T-helper 2 cell treated with Interferon-gamma antibody and Interleukin-4, amounts not matched to agents 5 μg/mL and 100 μg/mL, for 36 hours (primary cell): ENCODE data around the gene THAP12.

ENCODE experiments used
- DNase-seq: peaks from one replicate; pipeline ENCODE4 v3.0.0; 2021; ENCODE audit warnings: low spot score
- H3K27ac Mint-ChIP-seq: one replicate; pipeline ENCODE4 v1.8.0; 2021; ENCODE audit warnings: mild to moderate bottlenecking, mixed read lengths
- H3K27me3 Mint-ChIP-seq: one replicate; pipeline ENCODE4 v1.8.0; 2021; ENCODE audit warnings: low read depth, mixed read lengths
- H3K36me3 Mint-ChIP-seq: one replicate; pipeline ENCODE4 v1.8.0; 2021; ENCODE audit warnings: low read depth, mixed read lengths
- H3K4me1 Mint-ChIP-seq: one replicate; pipeline ENCODE4 v1.8.0; 2021; ENCODE audit warnings: low read depth, mixed read lengths
- H3K4me3 Mint-ChIP-seq: one replicate; pipeline ENCODE4 v1.8.0; 2022; ENCODE audit warnings: mild to moderate bottlenecking, moderate library complexity, mixed read lengths
- H3K9me3 Mint-ChIP-seq: one replicate; pipeline ENCODE4 v1.8.0; 2021; ENCODE audit warnings: mixed read lengths

The THAP12 gene

DNA sequence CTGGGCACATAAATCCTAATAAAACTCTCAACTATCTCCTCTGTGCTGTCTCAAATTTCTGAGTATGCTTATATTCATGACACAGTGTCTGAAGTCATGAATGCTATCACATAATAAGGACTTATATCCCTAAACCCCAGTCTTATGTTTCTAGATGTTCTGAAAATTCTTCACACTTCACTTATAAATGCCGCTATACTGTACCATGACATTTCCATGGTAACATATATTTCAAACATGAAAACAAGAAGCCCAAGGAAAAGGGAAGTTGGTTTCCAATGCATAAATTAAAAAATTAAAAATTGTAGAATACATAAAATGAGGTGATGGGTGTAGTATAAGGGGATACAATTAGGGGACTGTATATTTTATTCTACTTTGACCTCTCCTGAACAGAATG is 11.9 kb upstream of the THAP12 start:
- no peak overlapping the region for H3K4me3 Mint-ChIP-seq
- no peaks in the 10 kb centered on the region for H3K9me3 Mint-ChIP-seq
- H3K27me3 Mint-ChIP-seq: peaks cover 15% of the 10 kb centered on the region
- H3K4me1 Mint-ChIP-seq: no peaks in the 10 kb centered on the region
- H3K36me3 Mint-ChIP-seq: no peaks in the 10 kb centered on the region
- H3K27ac Mint-ChIP-seq: no peak overlapping the region
- no peak for DNase-seq

DNA sequence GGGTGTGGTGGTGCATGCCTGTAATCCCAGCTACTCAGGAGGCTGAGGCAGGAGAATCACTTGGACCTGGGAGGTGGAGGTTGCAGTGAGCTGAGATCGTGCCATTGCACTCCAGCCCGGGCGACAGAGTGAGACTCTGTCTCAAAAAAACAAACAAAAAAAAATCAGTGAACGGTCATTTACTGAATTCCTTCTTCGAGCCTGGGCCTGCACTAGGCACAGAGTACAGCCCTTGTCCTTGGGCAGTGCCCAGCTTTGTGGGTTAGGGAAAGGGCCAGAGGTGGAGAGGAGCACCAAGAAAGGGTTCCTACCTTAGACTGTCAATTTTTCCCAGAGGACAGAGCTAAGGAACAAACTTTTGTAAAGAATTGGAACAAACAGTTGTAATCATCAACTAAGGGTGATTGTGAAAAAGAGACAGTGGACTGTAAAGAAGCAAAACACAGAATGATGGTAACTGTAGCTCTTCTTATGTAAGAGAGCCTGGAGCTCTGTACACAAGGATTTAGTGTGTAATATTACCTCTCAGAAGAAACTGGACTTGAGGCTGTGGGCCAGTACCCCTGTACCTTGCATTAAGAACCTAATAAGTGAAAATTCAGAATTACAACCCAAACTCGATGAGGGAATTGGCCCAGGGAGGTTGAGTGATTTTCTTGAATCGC is 11.0 kb upstream of the THAP12 start:
- no peak for DNase-seq
- H3K4me1 Mint-ChIP-seq: no peaks in the 10 kb centered on the region
- no peak overlapping the region for H3K27ac Mint-ChIP-seq
- no peaks in the 10 kb centered on the region for H3K9me3 Mint-ChIP-seq
- no peak overlapping the region for H3K4me3 Mint-ChIP-seq
- peaks cover 15% of the 10 kb centered on the region for H3K27me3 Mint-ChIP-seq
- no peaks in the 10 kb centered on the region for H3K36me3 Mint-ChIP-seq

DNA sequence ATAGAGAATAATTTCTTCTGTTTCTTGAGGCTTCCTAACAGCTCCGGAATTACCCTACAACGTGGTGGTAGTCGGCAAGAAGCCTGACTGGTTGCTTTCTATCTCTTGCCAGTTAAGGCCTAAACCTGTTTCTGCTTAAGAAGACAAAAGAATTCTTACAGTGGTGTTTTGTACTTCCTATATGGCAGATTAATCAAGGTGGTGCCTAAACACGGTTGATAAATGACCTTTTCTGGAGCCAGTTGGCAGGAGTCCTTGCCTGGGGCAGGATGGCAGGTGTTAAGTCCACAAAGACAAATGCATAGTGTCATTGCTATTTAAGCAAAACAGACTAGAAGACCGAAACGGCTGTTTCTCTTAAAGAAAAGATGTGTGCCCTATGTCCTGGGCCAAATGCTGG is 10.1 kb upstream of the THAP12 start:
- Mint-ChIP-seq H3K9me3 (no peaks in the 10 kb centered on the region), H3K4me1 (no peaks in the 10 kb centered on the region), H3K4me3 (no peak overlapping the region)

DNA sequence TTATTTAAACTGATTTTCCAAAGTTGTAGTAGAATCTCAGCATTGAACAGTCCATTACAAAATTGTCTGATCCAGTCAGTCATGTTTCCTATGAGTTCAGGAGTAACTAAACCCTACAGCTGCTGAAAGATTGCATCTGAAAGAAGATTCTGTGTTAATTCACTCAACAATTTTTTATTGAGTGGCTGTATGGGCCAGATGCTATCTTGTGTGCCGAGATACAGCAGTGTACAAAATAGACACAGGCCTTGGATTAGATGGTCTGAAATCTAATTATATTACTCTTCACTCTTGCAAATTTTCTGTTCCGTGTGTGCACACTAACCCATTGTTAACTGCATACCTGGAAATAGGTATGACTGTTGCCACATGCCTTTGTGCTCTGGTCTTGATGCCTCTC is 7.5 kb upstream of the THAP12 start:
- no peak overlapping the region for H3K27ac Mint-ChIP-seq
- no peak overlapping the region for H3K4me3 Mint-ChIP-seq
- peaks cover 4% of the 10 kb centered on the region for H3K4me1 Mint-ChIP-seq
- peaks cover 5% of the 10 kb centered on the region for H3K36me3 Mint-ChIP-seq
- H3K27me3 Mint-ChIP-seq: peaks cover 1% of the 10 kb centered on the region
- no peak for DNase-seq
- H3K9me3 Mint-ChIP-seq: no peaks in the 10 kb centered on the region

More for the DNA sequence above, 10.1 kb upstream of the THAP12 start:
- Mint-ChIP-seq H3K27me3 (peaks cover 15% of the 10 kb centered on the region), H3K27ac (no peak overlapping the region), H3K36me3 (peaks cover 2% of the 10 kb centered on the region)
- no peak for DNase-seq

DNA sequence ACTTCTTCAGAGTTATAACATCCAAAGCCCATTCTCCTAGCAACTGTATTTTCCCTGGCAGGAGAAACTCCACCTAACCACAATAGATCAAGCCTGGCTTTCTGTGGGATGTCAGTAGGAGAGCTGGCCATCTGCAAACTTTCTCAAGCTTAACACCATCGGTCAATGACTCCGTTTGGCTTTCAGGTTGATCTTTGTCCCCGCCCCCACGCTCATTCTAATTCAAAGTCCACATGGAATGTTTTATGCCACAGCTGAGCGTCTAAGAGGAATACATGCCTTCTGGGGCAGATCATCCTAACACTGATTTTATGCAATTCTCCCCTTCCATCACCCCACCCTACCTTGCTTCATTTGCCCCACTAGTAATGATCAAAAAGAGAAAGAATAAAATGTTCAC is 5.0 kb upstream of the THAP12 start:
- Mint-ChIP-seq H3K4me1 (peaks cover 19% of the 10 kb centered on the region), H3K27ac (no peak overlapping the region), H3K27me3 (no peaks in the 10 kb centered on the region), H3K36me3 (peaks cover 5% of the 10 kb centered on the region), H3K4me3 (no peak overlapping the region), H3K9me3 (no peaks in the 10 kb centered on the region)
- DNase-seq: no peak

DNA sequence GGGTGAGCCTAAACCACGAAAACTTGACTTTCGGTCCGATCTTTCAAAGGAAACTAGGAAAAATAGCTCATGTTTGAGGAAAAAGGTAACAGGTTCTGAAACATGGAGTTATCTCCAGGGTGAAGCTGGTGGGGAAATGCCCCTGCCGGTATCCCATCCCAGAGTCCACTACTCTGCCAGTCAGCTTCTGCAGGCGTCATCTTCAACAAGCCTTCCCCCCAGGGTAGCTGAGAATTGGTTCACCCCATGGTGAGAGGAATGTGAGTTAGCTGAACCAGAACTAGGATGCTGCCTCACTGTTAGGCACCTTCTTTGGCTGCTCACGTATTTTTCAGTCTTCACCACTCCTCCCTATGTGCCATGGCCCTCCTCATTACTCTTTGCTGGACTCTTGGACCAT is 1.3 kb upstream of the THAP12 start:
- peak overlapping the region; percentile 11 for H3K27ac Mint-ChIP-seq
- peak overlapping the region; percentile 94 for H3K4me3 Mint-ChIP-seq
- H3K36me3 Mint-ChIP-seq: peaks cover 8% of the 10 kb centered on the region
- H3K9me3 Mint-ChIP-seq: no peaks in the 10 kb centered on the region
- peaks cover 36% of the 10 kb centered on the region for H3K4me1 Mint-ChIP-seq
- DNase-seq: no peak
- no peaks in the 10 kb centered on the region for H3K27me3 Mint-ChIP-seq

DNA sequence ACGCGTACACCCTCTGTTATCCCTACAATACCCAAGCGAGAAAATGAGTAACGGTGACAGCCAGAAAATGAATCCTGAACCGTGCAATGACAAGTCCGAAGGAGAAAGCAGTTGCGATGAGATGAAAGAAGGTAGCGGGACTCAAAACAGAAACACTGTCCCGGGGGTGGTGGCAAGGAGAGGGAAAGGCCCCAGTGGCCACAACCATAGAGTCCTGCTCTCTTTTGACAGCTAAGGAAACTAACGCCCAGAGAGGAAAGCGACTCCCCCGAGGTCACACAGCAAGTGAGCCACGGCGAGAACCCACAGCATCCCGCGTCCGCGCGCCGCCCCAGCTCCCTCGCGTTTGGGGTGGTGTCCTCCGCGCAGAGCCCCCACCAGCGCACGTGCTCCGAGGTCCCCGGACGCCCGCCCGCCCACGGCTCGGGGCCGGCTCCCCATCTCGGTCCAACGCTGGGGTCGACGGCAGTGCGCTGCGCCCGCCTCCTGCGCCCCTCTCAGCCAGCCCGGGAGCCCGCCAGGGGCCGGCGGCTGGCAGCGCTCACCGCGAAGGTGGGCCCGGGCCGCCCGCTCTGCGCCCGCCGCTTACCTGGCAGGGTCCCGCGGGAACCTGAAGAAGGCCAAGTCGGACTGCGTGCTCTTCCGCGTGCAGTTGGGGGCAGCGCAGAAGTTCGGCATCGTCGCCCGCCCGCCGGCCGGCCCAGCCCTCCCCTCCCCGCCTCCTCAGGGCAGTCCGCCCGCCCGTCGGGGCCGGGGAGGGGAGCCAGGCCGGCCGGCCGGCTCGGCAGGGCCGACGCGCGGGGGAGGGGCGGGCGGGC is 564 bp downstream of the THAP12 start:
- H3K4me3 Mint-ChIP-seq: peak overlapping the region; percentile 96
- peak overlapping the region; percentile 96 for H3K27ac Mint-ChIP-seq
- DNase-seq: peak; percentile 67
- H3K36me3 Mint-ChIP-seq: peaks cover 6% of the 10 kb centered on the region
- no peaks in the 10 kb centered on the region for H3K27me3 Mint-ChIP-seq
- peaks cover 43% of the 10 kb centered on the region for H3K4me1 Mint-ChIP-seq
- no peaks in the 10 kb centered on the region for H3K9me3 Mint-ChIP-seq

DNA sequence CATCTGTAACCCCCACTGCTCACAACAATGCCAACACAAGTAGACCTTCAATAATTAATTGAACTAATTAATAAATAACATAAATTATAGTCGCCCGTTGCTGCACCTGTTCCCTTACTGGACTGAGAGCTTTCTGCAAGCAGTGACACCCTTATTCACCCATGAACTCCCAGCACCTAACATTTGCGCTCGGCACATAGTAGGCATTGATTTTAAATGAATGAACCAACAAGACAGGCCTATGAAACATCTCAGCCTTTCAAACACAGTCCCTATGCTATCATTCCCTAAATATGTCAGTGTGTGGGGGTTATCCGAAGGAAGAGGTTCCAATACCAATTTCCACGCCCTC is 1.1 kb downstream of the THAP12 start:
- H3K27ac Mint-ChIP-seq: peak overlapping the region; percentile 96
- no peaks in the 10 kb centered on the region for H3K9me3 Mint-ChIP-seq
- no peak for DNase-seq
- peak overlapping the region; percentile 96 for H3K4me3 Mint-ChIP-seq
- H3K27me3 Mint-ChIP-seq: no peaks in the 10 kb centered on the region
- H3K36me3 Mint-ChIP-seq: peaks cover 6% of the 10 kb centered on the region
- peaks cover 46% of the 10 kb centered on the region for H3K4me1 Mint-ChIP-seq

DNA sequence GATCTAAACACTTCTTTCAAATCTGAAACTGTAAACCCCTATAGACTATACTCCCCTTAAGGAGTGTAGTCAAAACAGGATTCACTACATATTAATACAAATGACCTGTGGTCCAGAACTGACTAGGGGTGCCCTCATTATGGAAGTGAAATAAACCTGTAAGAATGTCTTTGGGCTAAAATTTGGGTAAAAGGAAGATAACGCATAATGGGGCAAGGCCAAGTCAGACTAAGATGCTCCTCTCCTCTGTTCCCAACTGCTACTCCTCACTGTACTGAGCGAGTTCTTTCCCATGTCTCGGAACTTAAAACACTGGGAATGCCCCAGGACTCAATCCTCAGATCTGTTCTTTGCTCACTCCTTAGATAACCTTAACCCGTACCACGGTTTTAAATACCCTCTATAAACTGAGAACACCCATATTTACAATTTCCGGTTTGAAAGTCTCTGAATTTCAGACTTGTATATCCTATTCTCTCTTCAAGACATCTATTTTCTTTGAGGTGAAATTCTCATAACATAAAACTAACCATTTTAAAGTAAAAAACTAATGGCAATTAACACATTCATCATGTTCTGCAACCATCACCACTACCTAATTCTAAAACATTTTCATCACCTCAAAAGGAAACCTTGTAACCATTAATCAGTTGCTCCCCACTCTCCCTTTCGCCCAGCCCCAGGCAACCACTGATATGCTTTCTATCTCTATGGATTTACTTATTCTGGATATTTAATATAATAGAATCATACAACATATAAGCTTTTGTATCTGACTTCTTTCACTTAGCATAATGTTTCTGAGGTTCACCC is 4.0 kb downstream of the THAP12 start:
- Mint-ChIP-seq H3K36me3 (peaks cover 3% of the 10 kb centered on the region), H3K9me3 (no peaks in the 10 kb centered on the region), H3K4me3 (no peak overlapping the region), H3K4me1 (peaks cover 40% of the 10 kb centered on the region), H3K27me3 (no peaks in the 10 kb centered on the region), H3K27ac (no peak overlapping the region)
- no peak for DNase-seq

DNA sequence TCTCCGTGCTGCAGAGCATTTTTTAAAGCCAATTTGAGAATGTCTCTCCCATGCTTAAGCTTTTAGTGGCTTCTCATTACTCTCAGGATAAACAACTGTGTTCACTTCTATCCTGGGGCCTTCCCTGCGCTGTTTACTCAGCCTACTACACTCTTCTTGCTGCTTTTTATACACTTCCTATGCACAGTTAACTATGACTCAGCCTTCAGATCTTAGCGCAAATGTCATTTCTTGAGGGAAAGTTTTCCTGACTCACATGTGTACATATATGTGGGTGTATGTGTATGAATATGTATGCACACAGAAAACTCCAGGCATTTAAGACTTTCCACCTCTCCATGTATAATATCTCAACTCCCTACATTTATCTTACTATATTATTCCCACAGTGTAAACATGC is 9.8 kb downstream of the THAP12 start:
- Mint-ChIP-seq H3K4me3 (no peak overlapping the region), H3K36me3 (peaks cover 3% of the 10 kb centered on the region), H3K27me3 (no peaks in the 10 kb centered on the region), H3K9me3 (no peaks in the 10 kb centered on the region), H3K4me1 (peaks cover 30% of the 10 kb centered on the region), H3K27ac (no peak overlapping the region)
- peak; percentile 57 for DNase-seq

DNA sequence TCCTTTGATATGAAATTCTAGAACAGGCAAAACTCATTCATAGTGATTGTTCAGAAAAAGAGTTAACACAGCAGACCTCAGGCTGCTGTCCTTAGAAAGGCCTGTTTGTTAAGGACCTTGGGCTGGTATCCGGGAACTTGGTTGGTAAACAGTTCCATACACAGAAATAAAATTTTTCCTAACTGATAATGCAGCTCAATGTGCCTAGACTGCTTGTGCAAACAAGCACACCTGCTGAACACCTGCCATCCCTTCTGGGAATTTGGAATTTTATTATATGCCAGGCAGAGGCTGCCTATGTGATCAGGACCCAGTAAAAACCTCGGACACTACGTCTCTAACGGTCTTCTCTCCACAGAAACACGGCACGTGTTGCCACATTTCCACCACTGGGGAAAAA is 11.5 kb downstream of the THAP12 start:
- Mint-ChIP-seq H3K4me3 (no peak overlapping the region), H3K27me3 (no peaks in the 10 kb centered on the region), H3K4me1 (peaks cover 28% of the 10 kb centered on the region), H3K27ac (no peak overlapping the region), H3K36me3 (peaks cover 8% of the 10 kb centered on the region), H3K9me3 (no peaks in the 10 kb centered on the region)
- no peak for DNase-seq

DNA sequence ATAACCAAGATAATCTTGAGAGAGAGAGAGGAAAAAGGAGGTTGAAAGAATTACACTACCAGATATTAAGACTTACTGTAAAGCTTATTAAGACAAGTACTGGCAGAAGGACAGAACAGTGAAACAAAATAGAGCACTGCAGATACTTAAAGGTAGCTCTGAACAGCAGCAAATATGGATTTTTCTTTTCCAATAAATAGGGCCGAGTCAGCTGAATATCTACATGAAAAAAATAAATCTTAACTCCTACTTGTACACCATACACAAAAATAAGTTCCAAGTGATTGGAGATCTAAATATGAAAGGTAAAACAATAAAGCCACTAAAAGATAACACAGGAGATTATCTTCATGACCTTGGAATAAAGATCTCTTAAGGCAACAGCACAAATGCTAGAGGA is 12.4 kb downstream of the THAP12 start:
- no peak for DNase-seq
- H3K9me3 Mint-ChIP-seq: no peaks in the 10 kb centered on the region
- H3K4me1 Mint-ChIP-seq: peaks cover 25% of the 10 kb centered on the region
- no peaks in the 10 kb centered on the region for H3K27me3 Mint-ChIP-seq
- H3K4me3 Mint-ChIP-seq: no peak overlapping the region
- H3K36me3 Mint-ChIP-seq: peaks cover 12% of the 10 kb centered on the region
- no peak overlapping the region for H3K27ac Mint-ChIP-seq

DNA sequence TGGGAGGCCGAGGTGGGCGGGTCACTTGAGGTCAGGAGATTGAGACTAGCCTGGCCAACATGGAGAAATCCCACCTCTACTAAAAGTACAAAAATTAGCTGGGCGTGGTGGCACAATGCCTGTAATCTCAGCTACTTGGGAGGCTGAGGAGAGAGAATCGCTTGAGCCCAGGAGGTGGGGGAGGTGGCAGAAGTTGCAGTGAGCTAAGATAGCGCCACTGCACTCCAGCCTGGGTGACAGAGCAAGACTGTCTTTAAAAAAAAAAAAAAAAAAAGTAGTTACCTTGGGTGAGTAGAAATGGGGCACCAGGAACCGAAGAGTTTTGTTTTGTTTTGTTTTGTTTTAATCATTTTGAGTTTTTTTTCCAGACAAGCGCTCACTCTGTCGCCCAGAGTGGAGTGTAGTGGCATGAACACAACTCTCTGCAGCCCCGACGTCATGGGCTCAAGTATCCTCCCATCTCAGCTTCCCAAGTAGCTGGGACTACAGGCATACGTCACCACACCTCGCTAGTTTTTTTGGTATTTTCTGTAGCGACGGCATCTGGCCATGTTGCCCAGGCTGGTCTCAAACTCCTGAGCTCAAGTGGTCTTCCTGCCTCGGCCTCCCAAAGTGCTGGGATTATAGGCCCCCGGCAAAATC is 15.8 kb downstream of the THAP12 start:
- Mint-ChIP-seq H3K9me3 (no peaks in the 10 kb centered on the region), H3K27ac (no peak overlapping the region), H3K4me1 (peaks cover 17% of the 10 kb centered on the region), H3K36me3 (peaks cover 18% of the 10 kb centered on the region), H3K4me3 (no peak overlapping the region), H3K27me3 (no peaks in the 10 kb centered on the region)
- DNase-seq: no peak

DNA sequence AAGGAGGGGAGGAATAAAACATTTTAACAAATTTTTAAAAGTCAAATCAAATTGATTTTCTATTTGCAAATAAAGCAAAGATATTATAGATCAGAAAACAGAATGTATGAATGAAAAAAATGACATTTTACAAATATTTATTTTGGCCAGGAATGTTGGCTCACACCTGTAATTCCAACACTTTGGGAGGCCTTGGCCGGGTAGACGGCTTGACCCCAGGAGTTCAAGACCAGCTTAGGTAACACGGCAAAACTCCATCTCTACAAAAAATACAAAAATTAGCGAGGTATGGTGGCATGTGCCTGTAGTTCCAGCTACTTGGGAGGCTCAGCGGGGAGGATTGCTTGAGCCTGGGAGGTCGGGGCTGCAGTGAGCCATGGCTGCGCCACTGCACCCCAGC is 18.2 kb downstream of the THAP12 start:
- Mint-ChIP-seq H3K9me3 (no peaks in the 10 kb centered on the region), H3K4me3 (no peak overlapping the region), H3K36me3 (peaks cover 23% of the 10 kb centered on the region), H3K27me3 (no peaks in the 10 kb centered on the region), H3K4me1 (peaks cover 14% of the 10 kb centered on the region), H3K27ac (no peak overlapping the region)
- no peak for DNase-seq
